ENCODE data around the gene ZNF502. TPM values are rescaled to one million over a fixed set of nuclear protein-coding genes. Genes with fewer than 3 reads are reported as not detected.

Gene ZNF502
- total RNA-seq, 1 donor from 2014 or later, result 14.0 TPM

DNA sequence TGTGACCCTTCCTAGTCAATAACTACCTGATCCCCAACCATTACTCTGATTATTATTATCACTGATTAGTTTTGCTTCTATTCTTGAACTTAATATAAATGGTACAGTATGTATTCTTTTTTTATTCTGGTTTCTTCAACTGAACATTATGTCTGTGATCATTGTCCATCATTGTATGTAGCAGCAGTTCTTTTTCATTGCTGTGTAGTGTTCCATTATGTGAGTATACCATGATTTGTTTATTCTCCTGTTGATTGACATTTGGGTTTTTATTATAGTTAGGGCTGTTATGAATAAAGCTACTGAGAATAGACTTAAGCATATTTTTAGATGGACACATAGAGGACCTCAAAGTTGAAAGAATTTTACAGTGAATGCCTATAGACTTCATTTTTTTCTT lies 51.8 kb downstream of the ZNF502 start:
- no peak for DNase-seq (ENCODE audit: low spot score)

DNA sequence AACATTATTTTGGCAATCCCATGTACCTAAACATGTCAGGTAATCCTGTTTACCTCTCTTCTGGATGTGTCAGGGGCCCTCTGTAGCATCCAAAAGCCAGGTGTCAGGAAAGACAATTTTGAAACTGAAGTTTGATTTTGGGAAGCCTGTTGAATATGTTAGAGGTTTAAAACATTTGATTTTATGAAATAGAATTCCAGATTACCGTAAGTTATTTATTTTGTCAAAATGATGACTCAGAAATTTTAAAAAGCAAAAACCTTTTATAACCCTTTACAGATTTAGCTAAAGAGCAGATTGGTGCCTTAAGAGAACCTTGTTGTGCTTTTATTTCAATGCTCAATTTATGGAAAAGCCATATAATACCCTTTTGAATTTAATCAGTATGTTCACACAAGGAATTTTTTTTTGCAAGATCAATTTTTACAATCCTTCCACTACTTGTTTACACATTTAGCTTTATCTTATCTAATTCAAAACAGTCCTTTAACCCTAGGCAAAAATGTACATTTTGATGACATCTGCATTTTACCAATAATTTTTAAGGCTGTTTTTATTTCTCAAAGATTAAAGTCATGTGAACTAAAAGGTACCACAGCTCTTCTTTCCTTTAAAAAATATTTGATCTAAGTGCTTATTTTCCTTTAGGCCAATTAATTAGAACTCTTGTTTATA lies 59.1 kb downstream of the ZNF502 start:
- no peak for DNase-seq (ENCODE audit: low spot score)

- no peak for DNase-seq (ENCODE audit: low spot score)
Observed at GRCh38 chr3:44772099-44772442, 59.6 kb downstream of the ZNF502 start.

Other genes starting within 250 kb of the ZNF502 start
- gene ZNF445, start 235.0 kb upstream of the ZNF502 start, total RNA-seq (ENCODE audit: insufficient read depth, low replicate concordance), result 19.7 TPM
- 6.7 TPM for gene ZKSCAN7, start 157.5 kb upstream of the ZNF502 start, total RNA-seq (ENCODE audit: insufficient read depth, low replicate concordance)
- 19.0 TPM for gene ZNF660, start 127.7 kb upstream of the ZNF502 start, total RNA-seq (ENCODE audit: insufficient read depth, low replicate concordance)
- 38.3 TPM for gene ZNF197, start 87.6 kb upstream of the ZNF502 start, total RNA-seq (ENCODE audit: insufficient read depth, low replicate concordance)
- gene ZNF35, start 63.9 kb upstream of the ZNF502 start, total RNA-seq (ENCODE audit: insufficient read depth, low replicate concordance), result 13.0 TPM
- 14.0 TPM for gene ZNF501, start 17.0 kb downstream of the ZNF502 start, total RNA-seq (ENCODE audit: insufficient read depth, low replicate concordance)
- gene KIAA1143, start 49.0 kb downstream of the ZNF502 start, total RNA-seq (ENCODE audit: insufficient read depth, low replicate concordance), result 26.7 TPM
- gene KIF15, start 49.1 kb downstream of the ZNF502 start, total RNA-seq (ENCODE audit: insufficient read depth, low replicate concordance), result 5.3 TPM
- gene TMEM42, start 149.3 kb downstream of the ZNF502 start, total RNA-seq (ENCODE audit: insufficient read depth, low replicate concordance), result 24.8 TPM
- 3.1 TPM for gene TGM4, start 161.9 kb downstream of the ZNF502 start, total RNA-seq (ENCODE audit: insufficient read depth, low replicate concordance)

Data from umbilical cord (tissue), 2 donors.